Neural cell (in vitro differentiated cells): ENCODE data around the gene KDM3B. TPM values are rescaled to one million over a fixed set of nuclear protein-coding genes. Genes with fewer than 3 reads are reported as not detected.

Experiments
- H2AFZ ChIP-seq: fragments of 200-600, 300-800 bp; sonication (generic), shearing (Covaris generic); 2 replicates; pipeline ENCODE4 v1.6.0; 2014; ENCODE audit warnings: low read depth, mild to moderate bottlenecking, antibody characterized with exemption, low read length, moderate library complexity
- H3F3A ChIP-seq: fragments of 200-600 bp; shearing (Covaris generic); 2 replicates; pipeline ENCODE4 v1.6.1; 2016; ENCODE audit warnings: mild to moderate bottlenecking, moderate library complexity, mixed read lengths, antibody characterized with exemption, low read length; ENCODE audit not compliant: insufficient read depth, poor library complexity, severe bottlenecking
- H3K27ac ChIP-seq: fragments of 200-600, 300-800 bp; sonication (generic), shearing (Covaris generic); 2 replicates; pipeline ENCODE4 v1.5.1; 2014; ENCODE audit warnings: mild to moderate bottlenecking, low read length, moderate library complexity
- H3K27me3 ChIP-seq: fragments of 300-800, 200-600 bp; sonication (generic), shearing (Covaris generic); 2 replicates; pipeline ENCODE4 v1.6.0; 2014; ENCODE audit warnings: mild to moderate bottlenecking, low read depth, low read length, moderate library complexity; ENCODE audit not compliant: insufficient read depth
- H3K36me3 ChIP-seq: fragments of 300-800, 200-600 bp; sonication (generic), shearing (Covaris generic); 2 replicates; pipeline ENCODE4 v1.5.1; 2014; ENCODE audit warnings: mild to moderate bottlenecking, antibody characterized with exemption, low read length, moderate library complexity; ENCODE audit not compliant: insufficient read depth
- H3K4me2 ChIP-seq: fragments of 300-800, 200-600 bp; sonication (generic), shearing (Covaris generic); 2 replicates; pipeline ENCODE4 v1.6.0; 2014; ENCODE audit warnings: mild to moderate bottlenecking, low read length
- H3K4me3 ChIP-seq: fragments of 300-800, 200-600 bp; sonication (generic), shearing (Covaris generic); 2 replicates; pipeline ENCODE4 v1.5.1; 2014; ENCODE audit warnings: mild to moderate bottlenecking, low read length, moderate library complexity
- H3K79me2 ChIP-seq: fragments of 200-600 bp; shearing (Covaris generic); replicated peaks from 2 replicates; pipeline ENCODE4 v1.6.0; 2014; ENCODE audit warnings: mild to moderate bottlenecking, low read length, moderate library complexity; ENCODE audit not compliant: insufficient read depth
- H3K9ac ChIP-seq: fragments of 300-800, 200-600 bp; sonication (generic), shearing (Covaris generic); 2 replicates; pipeline ENCODE4 v1.6.1; 2016; ENCODE audit warnings: mild to moderate bottlenecking, low read length, mixed read lengths
- H3K9me2 ChIP-seq: fragments of 200-600 bp; shearing (Covaris generic); 2 replicates; pipeline ENCODE4 v1.6.1; 2016; ENCODE audit warnings: mild to moderate bottlenecking, low read length, mixed read lengths; ENCODE audit not compliant: insufficient read depth
- H3K9me3 ChIP-seq: fragments of 200-600, 300-800 bp; sonication (generic), shearing (Covaris generic); 2 replicates; pipeline ENCODE4 v1.6.1; 2016; ENCODE audit warnings: mild to moderate bottlenecking, mixed run types, low read length, moderate library complexity, mixed read lengths
- H4K20me1 ChIP-seq: fragments of 200-600 bp; shearing (Covaris generic); 2 replicates; pipeline ENCODE4 v1.6.1; 2016; ENCODE audit warnings: mild to moderate bottlenecking, mixed run types; ENCODE audit not compliant: insufficient read depth
- EP300 ChIP-seq: fragments of 450-650 bp; conservative IDR thresholded peaks from 2 replicates; pipeline ENCODE4 v1.6.1; 2014; ENCODE audit warnings: antibody characterized with exemption, mild to moderate bottlenecking, moderate library complexity; ENCODE audit not compliant: poor library complexity, severe bottlenecking
- EZH2 ChIP-seq: fragments of 200-600, 300-800 bp; shearing (Covaris generic), sonication (generic); IDR thresholded peaks from 2 replicates; pipeline ENCODE4 v1.6.1; 2014; ENCODE audit warnings: antibody characterized with exemption, low read length, borderline replicate concordance, mild to moderate bottlenecking; ENCODE audit not compliant: insufficient read depth, poor library complexity, severe bottlenecking
- MXI1 ChIP-seq: fragments of 450-650 bp; conservative IDR thresholded peaks from 2 replicates; pipeline ENCODE4 v1.6.1; 2014; ENCODE audit warnings: antibody characterized with exemption, mild to moderate bottlenecking; ENCODE audit not compliant: poor library complexity, severe bottlenecking
- POLR2AphosphoS5 ChIP-seq: IDR thresholded peaks from 2 replicates; pipeline ENCODE4 v1.6.1; 2012
- TAF1 ChIP-seq: IDR thresholded peaks from 2 replicates; pipeline ENCODE4 v1.6.1; 2012; ENCODE audit warnings: low read depth
- polyA plus RNA-seq: library from polyadenylated mRNA; depleted of rRNA; stranded (reverse); fragments of >200 nt; gene quantifications from 2 replicates; pipeline ENCODE4 v1.2.3, GENCODE V29; 2014
- TF ChIP-seq, protein P1 (sequence below): fragments of 450-650 bp; IDR thresholded peaks from 2 replicates; pipeline ENCODE4 v1.5.1; 2014; ENCODE audit warnings: antibody characterized with exemption, mild to moderate bottlenecking, moderate library complexity; ENCODE audit not compliant: poor library complexity, severe bottlenecking
- TF ChIP-seq, protein P2 (sequence below): IDR thresholded peaks from 2 replicates; pipeline ENCODE4 v1.6.1; 2012; ENCODE audit warnings: borderline replicate concordance

KDM3B gene
- polyA plus RNA-seq, 1 donor from 2014 or later: 58.7 TPM

DNA sequence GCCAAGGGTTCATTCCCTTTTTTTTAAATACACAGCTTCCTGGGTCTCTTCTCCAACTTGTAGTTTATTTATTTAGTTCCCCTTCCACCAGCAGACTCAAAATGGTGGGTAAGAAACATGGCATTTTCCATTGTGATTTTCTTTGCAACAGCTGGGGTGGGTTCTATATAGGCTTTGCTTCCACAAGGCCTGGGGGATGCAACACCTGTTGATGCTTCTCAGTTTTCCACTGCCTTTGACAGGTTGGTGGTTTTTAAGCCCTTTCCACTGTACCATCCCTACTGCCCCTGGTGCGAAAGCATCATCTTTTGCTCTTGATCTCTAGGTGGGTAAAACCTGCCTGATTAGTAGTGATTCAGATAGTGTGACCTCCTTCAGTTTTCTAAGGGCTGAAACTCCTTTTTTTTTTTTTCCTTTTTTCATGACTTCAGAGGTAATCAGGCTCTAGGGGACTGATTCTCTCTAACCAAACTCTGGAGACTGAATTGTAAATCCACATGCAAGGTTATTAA lies 8.5 kb downstream of the KDM3B start:
- H3K9ac ChIP-seq: no peak overlapping the region
- no peak for TF ChIP-seq MXI1
- TF ChIP-seq, protein P1, sequence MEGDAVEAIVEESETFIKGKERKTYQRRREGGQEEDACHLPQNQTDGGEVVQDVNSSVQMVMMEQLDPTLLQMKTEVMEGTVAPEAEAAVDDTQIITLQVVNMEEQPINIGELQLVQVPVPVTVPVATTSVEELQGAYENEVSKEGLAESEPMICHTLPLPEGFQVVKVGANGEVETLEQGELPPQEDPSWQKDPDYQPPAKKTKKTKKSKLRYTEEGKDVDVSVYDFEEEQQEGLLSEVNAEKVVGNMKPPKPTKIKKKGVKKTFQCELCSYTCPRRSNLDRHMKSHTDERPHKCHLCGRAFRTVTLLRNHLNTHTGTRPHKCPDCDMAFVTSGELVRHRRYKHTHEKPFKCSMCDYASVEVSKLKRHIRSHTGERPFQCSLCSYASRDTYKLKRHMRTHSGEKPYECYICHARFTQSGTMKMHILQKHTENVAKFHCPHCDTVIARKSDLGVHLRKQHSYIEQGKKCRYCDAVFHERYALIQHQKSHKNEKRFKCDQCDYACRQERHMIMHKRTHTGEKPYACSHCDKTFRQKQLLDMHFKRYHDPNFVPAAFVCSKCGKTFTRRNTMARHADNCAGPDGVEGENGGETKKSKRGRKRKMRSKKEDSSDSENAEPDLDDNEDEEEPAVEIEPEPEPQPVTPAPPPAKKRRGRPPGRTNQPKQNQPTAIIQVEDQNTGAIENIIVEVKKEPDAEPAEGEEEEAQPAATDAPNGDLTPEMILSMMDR: no peak
- no peak for TF ChIP-seq POLR2AphosphoS5
- no peak for TF ChIP-seq EZH2
- no peak for TF ChIP-seq TAF1
- H4K20me1 ChIP-seq: no peaks in the 10 kb centered on the region
- no peak overlapping the region for H3K4me2 ChIP-seq
- H3K4me3 ChIP-seq: no peak overlapping the region
- H3K27ac ChIP-seq: no peak overlapping the region
- no peaks in the 10 kb centered on the region for H3K9me3 ChIP-seq
- H3K9me2 ChIP-seq: no peaks in the 10 kb centered on the region
- H3K79me2 ChIP-seq: peaks cover 77% of the 10 kb centered on the region
- no peaks in the 10 kb centered on the region for H3F3A ChIP-seq
- H3K36me3 ChIP-seq: no peaks in the 10 kb centered on the region
- H3K27me3 ChIP-seq: no peaks in the 10 kb centered on the region
- no peak overlapping the region for H2AFZ ChIP-seq

DNA sequence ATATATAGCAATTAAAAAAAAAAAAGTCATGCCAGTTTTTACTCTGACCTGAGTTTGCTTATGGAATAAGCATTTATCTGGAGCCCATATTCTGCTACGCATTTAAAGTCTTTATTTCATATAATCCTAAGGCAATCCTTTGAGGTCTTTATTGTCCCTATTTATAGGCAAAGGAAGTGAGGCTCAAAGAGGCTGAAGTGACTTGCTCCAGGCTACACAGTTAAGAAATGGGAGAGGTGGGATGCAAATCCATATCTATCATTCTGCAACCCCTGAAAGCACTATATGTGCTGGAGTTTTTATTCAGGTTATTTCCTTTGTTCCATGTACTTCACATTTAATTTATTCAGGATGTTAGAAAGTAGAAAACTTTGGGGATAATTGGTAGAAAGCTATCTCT lies 12.1 kb downstream of the KDM3B start:
- TF ChIP-seq, protein P1: no peak
- Histone ChIP-seq H3K4me2 (no peak overlapping the region), H3K9me3 (no peaks in the 10 kb centered on the region), H2AFZ (no peak overlapping the region), H3K27ac (no peak overlapping the region), H3K9me2 (no peaks in the 10 kb centered on the region), H3K9ac (no peak overlapping the region), H3K27me3 (no peaks in the 10 kb centered on the region), H3K36me3 (no peaks in the 10 kb centered on the region), H3F3A (no peaks in the 10 kb centered on the region), H3K79me2 (peaks cover 77% of the 10 kb centered on the region), H4K20me1 (no peaks in the 10 kb centered on the region), H3K4me3 (no peak overlapping the region)

DNA sequence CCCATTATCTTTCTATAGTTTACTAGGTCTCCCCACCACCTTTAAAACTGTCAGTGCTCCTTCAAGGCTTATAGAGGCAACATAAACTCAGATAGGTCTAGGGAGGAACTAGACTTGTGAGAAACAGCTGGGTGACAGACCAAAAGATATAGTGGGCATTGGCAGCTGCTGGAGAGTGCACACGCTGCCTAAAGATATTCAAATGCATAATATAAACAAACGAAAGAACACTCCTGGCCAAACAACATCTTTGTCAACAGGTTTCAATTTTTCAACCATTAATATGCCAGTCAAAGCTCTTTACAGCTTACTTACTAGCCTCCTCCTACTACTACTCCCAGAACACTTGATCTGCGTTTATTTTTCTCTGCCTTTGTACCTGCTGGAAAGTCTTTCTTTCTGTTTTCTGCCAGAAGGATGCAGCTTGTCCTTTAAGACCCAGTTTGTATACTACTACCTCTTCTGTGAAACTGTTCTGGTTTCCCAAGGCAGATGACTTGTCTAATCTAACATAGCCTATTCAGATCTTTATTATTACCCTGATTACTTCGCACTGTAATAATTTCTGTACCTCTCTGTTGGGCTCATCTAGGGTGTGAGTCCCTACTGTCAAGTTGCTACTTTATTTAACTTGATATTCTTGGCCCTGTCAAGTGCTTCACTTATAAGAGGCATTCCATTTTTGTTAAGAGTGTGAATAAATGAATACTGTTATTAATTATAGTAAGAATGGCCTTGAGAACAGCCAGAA lies 14.3 kb downstream of the KDM3B start:
- Histone ChIP-seq H3F3A (no peaks in the 10 kb centered on the region), H3K27me3 (no peaks in the 10 kb centered on the region), H3K9me3 (no peaks in the 10 kb centered on the region), H3K4me2 (no peak overlapping the region), H3K4me3 (no peak overlapping the region), H2AFZ (no peak overlapping the region), H3K36me3 (no peaks in the 10 kb centered on the region), H3K9ac (no peak overlapping the region), H3K27ac (no peak overlapping the region), H3K9me2 (no peaks in the 10 kb centered on the region), H3K79me2 (peaks cover 80% of the 10 kb centered on the region), H4K20me1 (no peaks in the 10 kb centered on the region)
- no peak for TF ChIP-seq POLR2AphosphoS5
- no peak for TF ChIP-seq EP300
- TF ChIP-seq, protein P2, sequence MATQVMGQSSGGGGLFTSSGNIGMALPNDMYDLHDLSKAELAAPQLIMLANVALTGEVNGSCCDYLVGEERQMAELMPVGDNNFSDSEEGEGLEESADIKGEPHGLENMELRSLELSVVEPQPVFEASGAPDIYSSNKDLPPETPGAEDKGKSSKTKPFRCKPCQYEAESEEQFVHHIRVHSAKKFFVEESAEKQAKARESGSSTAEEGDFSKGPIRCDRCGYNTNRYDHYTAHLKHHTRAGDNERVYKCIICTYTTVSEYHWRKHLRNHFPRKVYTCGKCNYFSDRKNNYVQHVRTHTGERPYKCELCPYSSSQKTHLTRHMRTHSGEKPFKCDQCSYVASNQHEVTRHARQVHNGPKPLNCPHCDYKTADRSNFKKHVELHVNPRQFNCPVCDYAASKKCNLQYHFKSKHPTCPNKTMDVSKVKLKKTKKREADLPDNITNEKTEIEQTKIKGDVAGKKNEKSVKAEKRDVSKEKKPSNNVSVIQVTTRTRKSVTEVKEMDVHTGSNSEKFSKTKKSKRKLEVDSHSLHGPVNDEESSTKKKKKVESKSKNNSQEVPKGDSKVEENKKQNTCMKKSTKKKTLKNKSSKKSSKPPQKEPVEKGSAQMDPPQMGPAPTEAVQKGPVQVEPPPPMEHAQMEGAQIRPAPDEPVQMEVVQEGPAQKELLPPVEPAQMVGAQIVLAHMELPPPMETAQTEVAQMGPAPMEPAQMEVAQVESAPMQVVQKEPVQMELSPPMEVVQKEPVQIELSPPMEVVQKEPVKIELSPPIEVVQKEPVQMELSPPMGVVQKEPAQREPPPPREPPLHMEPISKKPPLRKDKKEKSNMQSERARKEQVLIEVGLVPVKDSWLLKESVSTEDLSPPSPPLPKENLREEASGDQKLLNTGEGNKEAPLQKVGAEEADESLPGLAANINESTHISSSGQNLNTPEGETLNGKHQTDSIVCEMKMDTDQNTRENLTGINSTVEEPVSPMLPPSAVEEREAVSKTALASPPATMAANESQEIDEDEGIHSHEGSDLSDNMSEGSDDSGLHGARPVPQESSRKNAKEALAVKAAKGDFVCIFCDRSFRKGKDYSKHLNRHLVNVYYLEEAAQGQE: no peak
